ENCODE measurements around the gene DOCK11.

The DOCK11 gene

GRCh38 chrX:118630848-118631247, 135.2 kb downstream of the DOCK11 start:
- DNase-seq (ENCODE audit: low read depth in 2 of 2), result no peak

- DNase-seq (ENCODE audit: low read depth in 2 of 2), result no peak
Observed at GRCh38 chrX:118631586-118631985, 136.0 kb downstream of the DOCK11 start.

- DNase-seq (ENCODE audit: low read depth in 2 of 2), result no peak
Observed at GRCh38 chrX:118632862-118633261, 137.2 kb downstream of the DOCK11 start.

- no peak for DNase-seq (ENCODE audit: low read depth in 2 of 2)
Observed at GRCh38 chrX:118633530-118633929, 137.9 kb downstream of the DOCK11 start.

GRCh38 chrX:118634336-118634735, 138.7 kb downstream of the DOCK11 start:
- no peak for DNase-seq (ENCODE audit: low read depth in 2 of 2)

- DNase-seq (ENCODE audit: low read depth in 2 of 2), result no peak
Observed at GRCh38 chrX:118637997-118638396, 142.4 kb downstream of the DOCK11 start.

GRCh38 chrX:118644378-118644777, 148.8 kb downstream of the DOCK11 start:
- no peak for DNase-seq (ENCODE audit: low read depth in 2 of 2)

GRCh38 chrX:118652717-118653116, 157.1 kb downstream of the DOCK11 start:
- DNase-seq (ENCODE audit: low read depth in 2 of 2), result no peak

- DNase-seq (ENCODE audit: low read depth in 2 of 2), result no peak
Observed at GRCh38 chrX:118654331-118654730, 158.7 kb downstream of the DOCK11 start.

GRCh38 chrX:118655561-118656246, 160.1 kb downstream of the DOCK11 start:
- DNase-seq (ENCODE audit: low read depth in 2 of 2), result no peak

- no peak for DNase-seq (ENCODE audit: low read depth in 2 of 2)
Observed at GRCh38 chrX:118657413-118657812, 161.8 kb downstream of the DOCK11 start.

GRCh38 chrX:118660085-118660484, 164.5 kb downstream of the DOCK11 start:
- no peak for DNase-seq (ENCODE audit: low read depth in 2 of 2)

- no peak for DNase-seq (ENCODE audit: low read depth in 2 of 2)
Observed at GRCh38 chrX:118665204-118665603, 169.6 kb downstream of the DOCK11 start.

- DNase-seq (ENCODE audit: low read depth in 2 of 2), result no peak
Observed at GRCh38 chrX:118666521-118666920, 170.9 kb downstream of the DOCK11 start.

- DNase-seq (ENCODE audit: low read depth in 2 of 2), result no peak
Observed at GRCh38 chrX:118669435-118669834, 173.8 kb downstream of the DOCK11 start.

- DNase-seq (ENCODE audit: low read depth in 2 of 2), result no peak
Observed at GRCh38 chrX:118675326-118675965, 179.8 kb downstream of the DOCK11 start.

GRCh38 chrX:118675966-118676349, 180.3 kb downstream of the DOCK11 start:
- no peak for DNase-seq (ENCODE audit: low read depth in 2 of 2)

- no peak for DNase-seq (ENCODE audit: low read depth in 2 of 2)
Observed at GRCh38 chrX:118677318-118677717, 181.7 kb downstream of the DOCK11 start.

GRCh38 chrX:118679290-118679689, 183.7 kb downstream of the DOCK11 start:
- no peak for DNase-seq (ENCODE audit: low read depth in 2 of 2)

- no peak for DNase-seq (ENCODE audit: low read depth in 2 of 2)
Observed at GRCh38 chrX:118682258-118683014, 186.8 kb downstream of the DOCK11 start.

- DNase-seq (ENCODE audit: low read depth in 2 of 2), result no peak
Observed at GRCh38 chrX:118685393-118685792, 189.8 kb downstream of the DOCK11 start.

GRCh38 chrX:118688935-118689334, 193.3 kb downstream of the DOCK11 start:
- DNase-seq (ENCODE audit: low read depth in 2 of 2), result no peak

- no peak for DNase-seq (ENCODE audit: low read depth in 2 of 2)
Observed at GRCh38 chrX:118693843-118694242, 198.2 kb downstream of the DOCK11 start.

All from stimulated activated CD4-positive, alpha-beta T cell treated with anti-CD3 and anti-CD28 coated beads, Interleukin-12 subunit alpha, Interleukin-12 subunit beta, amount 100 ng/mL, for 24 hours (primary cell).